ENCODE data around the gene RBM33. TPM values are rescaled to one million over a fixed set of nuclear protein-coding genes. Genes with fewer than 3 reads are reported as not detected.

Gene RBM33
- total and polyA plus RNA-seq, 2 of the 8 experiments (the other 6 are each of a cell fraction or from before 2014, with no cell fraction given), result 16.5 to 64.6 TPM

GRCh38 chr7:155598810-155599210 lies 45.7 kb upstream of the RBM33 start (continued):
- TF ChIP-seq USF2 (IDR thresholded peaks at IDR 0.05; ENCODE audit: low read length) (no peak), SIRT6 (IDR thresholded peaks at IDR 0.05; ENCODE audit: low read length) (no peak), CTCF (IDR thresholded peaks at IDR 0.05; ENCODE audit: control extremely low read depth in 1 of 3, insufficient read depth in 1 of 3, low read depth in 1 of 3, low read length in 3 of 3) (peak; percentile 89 to 96 (median 92)), JUND (IDR thresholded peaks at IDR 0.05; ENCODE audit: low read length) (0 out of 2 replicates have a peak, but pooled peaks have one; percentile 48), MAFK (IDR thresholded peaks at IDR 0.05; ENCODE audit: low read depth, low read length) (no peak), RAD21 (IDR thresholded peaks at IDR 0.05 in 1 of 2, conservative IDR thresholded peaks at IDR 0.05 in 1 of 2; ENCODE audit: low read depth in 2 of 2, low read length in 2 of 2) (peak; percentile 85 to 86), GTF2F1 (IDR thresholded peaks at IDR 0.05; ENCODE audit: borderline replicate concordance, low read depth, low read length) (no peak), ATF3 (IDR thresholded peaks at IDR 0.05; ENCODE audit: insufficient read depth, low read depth, low read length) (no peak), CBX5 (IDR thresholded peaks at IDR 0.05; ENCODE audit: low read depth, low read length) (no peak)
